Measurements from ENCODE around the gene YIF1A. TPM values are rescaled to one million over a fixed set of nuclear protein-coding genes. Genes with fewer than 3 reads are reported as not detected.

Gene YIF1A
- total and polyA plus RNA-seq, 8 donors, result 11.6 to 122 (median 60.9) TPM

- H3K9me3 ChIP-seq, result no peaks in the 10 kb centered on the region
- H3K27ac ChIP-seq, result no peak overlapping the region
- no peaks in the 10 kb centered on the region for H3K27me3 ChIP-seq
- DNase-seq, result no peak
- TF ChIP-seq CTCF (IDR thresholded peaks at IDR 0.05) (no peak), POLR2A (IDR thresholded peaks at IDR 0.05) (no peak), POLR2AphosphoS5 (IDR thresholded peaks at IDR 0.05) (no peak), EP300 (IDR thresholded peaks at IDR 0.05) (no peak)
- H3K4me1 ChIP-seq, result peaks cover 29 to 50% (median 42%) of the 10 kb centered on the region in 4 donors
- intact Hi-C loops (cut with DNase I; ENCODE audit: low total_unique reads), result no loop called here
- H3K36me3 ChIP-seq, result peaks cover 12 to 49% (median 43%) of the 10 kb centered on the region in 4 donors
- WGBS, 5 donors, result 83 to 94% (median 91%) methylated on average over 14 to 19 of the region's 19 CpGs
- H3K4me3 ChIP-seq, result no peak overlapping the region
Observed at GRCh38 chr11:66333220-66333877, 44.4 kb upstream of the YIF1A start.

GRCh38 chr11:66332371-66333219 lies 43.7 kb upstream of the YIF1A start:
- TF ChIP-seq POLR2AphosphoS5 (IDR thresholded peaks at IDR 0.05) (no peak), POLR2A (IDR thresholded peaks at IDR 0.05) (no peak), CTCF (IDR thresholded peaks at IDR 0.05) (no peak), EP300 (IDR thresholded peaks at IDR 0.05) (no peak)
- H3K27ac ChIP-seq, result no peak overlapping the region
- WGBS, 5 donors, result 74 to 88% (median 82%) methylated on average over 14 to 18 of the region's 18 CpGs
- peaks cover 35 to 56% (median 49%) of the 10 kb centered on the region in 4 donors for H3K4me1 ChIP-seq
- DNase-seq, result no peak
- peaks cover 8 to 42% (median 35%) of the 10 kb centered on the region in 4 donors for H3K36me3 ChIP-seq
- intact Hi-C loops (cut with DNase I; ENCODE audit: low total_unique reads), result no loop called here
- no peaks in the 10 kb centered on the region for H3K27me3 ChIP-seq
- no peak overlapping the region for H3K4me3 ChIP-seq
- H3K9me3 ChIP-seq, result no peaks in the 10 kb centered on the region

DNA sequence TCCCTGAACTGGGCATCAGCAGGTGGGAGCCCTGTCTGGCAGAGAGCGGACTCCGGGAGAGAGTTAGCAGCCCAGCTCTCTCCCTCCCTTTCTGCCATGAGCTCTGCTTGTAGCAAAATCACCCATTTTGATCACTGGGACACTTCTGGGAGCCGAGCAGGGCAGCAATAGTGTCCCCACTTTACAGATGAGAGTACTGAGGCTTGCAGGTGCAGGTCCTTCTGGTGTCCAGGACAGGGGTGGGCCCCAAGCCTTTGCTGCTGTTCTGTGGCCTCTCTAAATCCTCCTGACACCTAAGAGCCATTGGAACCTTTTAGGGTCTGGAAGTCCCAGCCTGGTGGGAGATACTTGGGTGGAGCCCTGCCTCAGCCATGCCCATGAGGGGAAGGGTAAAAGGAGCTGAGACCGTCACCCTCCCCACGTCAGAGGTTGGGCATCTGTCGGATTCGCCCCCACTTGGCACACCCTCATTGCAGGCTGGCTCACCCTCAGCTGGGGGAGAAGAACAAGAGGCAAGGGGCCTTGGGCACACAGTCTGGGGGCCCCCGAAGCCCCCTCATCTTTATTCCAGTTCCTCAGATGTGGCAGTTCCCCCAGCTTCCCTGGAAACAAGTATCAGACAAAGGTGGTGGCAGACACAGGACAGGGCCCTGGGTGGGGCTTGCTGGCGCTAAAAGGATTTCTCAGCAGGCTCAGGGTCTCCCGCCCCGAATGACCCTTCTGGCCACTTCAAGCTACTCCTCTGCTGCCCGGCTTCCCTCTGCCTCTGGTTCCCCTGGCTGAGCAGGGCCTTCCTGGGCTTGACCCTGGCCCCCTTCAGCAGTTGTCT lies 42.8 kb upstream of the YIF1A start:
- Histone ChIP-seq H3K4me1 (peaks cover 36 to 55% (median 48%) of the 10 kb centered on the region in 4 donors), H3K27ac (no peak overlapping the region), H3K27me3 (no peaks in the 10 kb centered on the region), H3K4me3 (no peak overlapping the region), H3K9me3 (no peaks in the 10 kb centered on the region), H3K36me3 (peaks cover 3 to 35% (median 29%) of the 10 kb centered on the region in 4 donors)
- DNase-seq, result no peak
- intact Hi-C loops (cut with DNase I; ENCODE audit: low total_unique reads), result no loop called here
- WGBS, 5 donors, result 91 to 95% (median 94%) methylated on average over 12 of the region's 12 CpGs
- no peak for TF ChIP-seq POLR2AphosphoS5 (IDR thresholded peaks at IDR 0.05)
- TF ChIP-seq EP300 (IDR thresholded peaks at IDR 0.05), result no peak
- no peak for TF ChIP-seq POLR2A (IDR thresholded peaks at IDR 0.05)
- no peak for TF ChIP-seq CTCF (IDR thresholded peaks at IDR 0.05)

DNA sequence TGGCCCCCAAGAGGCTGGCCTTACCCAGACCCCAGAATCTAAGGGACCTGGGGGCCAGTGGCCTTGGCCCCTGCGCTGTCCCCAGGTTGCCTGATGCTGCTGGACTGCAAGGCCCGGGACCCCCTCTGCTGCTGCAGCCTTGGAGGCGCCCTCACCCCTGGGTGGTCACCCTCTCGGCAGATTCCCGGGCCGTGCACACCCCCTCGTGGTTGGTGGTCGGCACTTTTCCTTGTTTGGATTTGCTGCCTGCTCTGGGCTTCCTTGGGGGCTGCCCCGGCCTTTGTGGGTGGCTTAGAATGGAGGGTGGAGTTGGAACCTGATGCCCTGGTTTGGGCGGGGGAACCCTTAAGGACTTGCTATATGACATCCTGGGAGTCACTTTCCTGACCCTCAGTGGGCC lies 42.0 kb upstream of the YIF1A start:
- TF ChIP-seq POLR2A (IDR thresholded peaks at IDR 0.05) (no peak), CTCF (IDR thresholded peaks at IDR 0.05) (no peak), POLR2AphosphoS5 (IDR thresholded peaks at IDR 0.05) (no peak), EP300 (IDR thresholded peaks at IDR 0.05) (no peak)
- intact Hi-C loops (cut with DNase I; ENCODE audit: low total_unique reads), result no loop called here
- Histone ChIP-seq H3K4me3 (no peak overlapping the region), H3K9me3 (no peaks in the 10 kb centered on the region), H3K4me1 (peaks cover 36 to 55% (median 48%) of the 10 kb centered on the region in 4 donors), H3K27me3 (no peaks in the 10 kb centered on the region), H3K27ac (no peak overlapping the region), H3K36me3 (peaks cover 3 to 35% (median 29%) of the 10 kb centered on the region in 4 donors)
- 56 to 69% (median 58%) methylated on average over 9 to 10 of the region's 10 CpGs for WGBS, 5 donors
- peak in 1 of 2 donors; percentile 16 for DNase-seq

All from stomach (tissue), 9 donors.